Stimulated activated CD4-positive, alpha-beta T cell treated with anti-CD3 and anti-CD28 coated beads, TNF-alpha, amount 100 ng/mL, for 4 hours (primary cell): ENCODE data around the gene OR7E24.
A peak's percentile ranks its signal among the peaks of the same experiment; 100 is the strongest.
"Not testable (repeated sequence)": the region's sequence is repeated elsewhere in the genome, so short reads cannot be mapped to it uniquely, and the experiment has no call there.

Source experiments
- DNase-seq, 3 experiments: peaks; one replicate each; pipeline ENCODE4 v3.0.0-alpha.2; 2020; ENCODE audit warnings: low read depth in 3 of 3

Gene OR7E24

DNA sequence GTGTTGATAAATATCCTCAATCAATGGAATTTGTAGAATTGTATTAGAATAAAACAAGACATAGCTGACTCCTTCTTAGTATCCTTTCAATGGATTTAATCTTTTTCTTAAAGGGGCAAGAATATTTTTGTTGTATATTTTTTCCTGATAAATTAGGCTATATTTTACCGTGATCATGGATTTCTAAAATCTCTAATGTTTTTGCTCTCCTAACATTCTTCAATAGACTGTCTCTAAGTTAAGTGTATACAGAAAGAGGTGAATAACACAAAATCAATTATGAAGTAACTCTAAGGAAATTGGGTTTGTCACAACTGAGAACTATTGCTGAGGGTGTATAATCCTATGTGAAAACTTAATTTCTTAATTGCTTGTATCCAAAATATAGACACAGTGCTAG lies at the start of gene OR7E24:
Gene OR7E24, plus strand, starts transcription at position 301 of the 400 bp plus-strand sequence. CDS start 114 bp downstream, outside the sequence.
- no peak for DNase-seq

DNA sequence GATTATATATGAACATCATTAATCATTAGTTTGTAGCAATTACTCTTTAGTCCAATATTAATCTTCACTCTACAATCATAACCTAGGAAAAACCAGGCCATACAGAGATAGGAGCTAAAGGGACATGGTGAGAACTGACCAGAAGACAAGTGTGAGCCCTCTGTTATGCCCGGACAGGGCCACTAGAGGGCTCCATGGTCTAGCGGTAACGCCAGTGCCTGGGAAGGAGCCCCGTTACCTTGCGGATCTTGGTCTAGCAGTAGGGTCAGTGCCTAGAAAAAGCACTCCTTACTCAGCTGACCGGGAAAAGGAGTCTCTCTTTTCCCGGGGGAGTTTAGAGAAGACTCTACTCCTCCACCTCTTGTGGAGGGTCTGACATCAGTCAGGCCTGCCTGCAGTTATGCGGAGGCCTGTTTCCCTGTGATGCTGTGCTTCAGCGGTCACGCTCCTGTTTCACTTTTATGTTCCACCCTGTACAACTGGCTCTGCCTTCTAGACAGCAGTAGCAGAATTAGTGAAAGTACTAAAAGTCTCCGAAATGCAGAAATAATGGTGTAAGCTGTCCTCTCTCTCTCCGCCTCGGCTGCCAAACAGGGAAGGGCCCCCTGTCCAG lies 45.1 kb upstream of the OR7E24 start:
- DNase-seq, result peak; percentile 20 to 45 (median 36)

DNA sequence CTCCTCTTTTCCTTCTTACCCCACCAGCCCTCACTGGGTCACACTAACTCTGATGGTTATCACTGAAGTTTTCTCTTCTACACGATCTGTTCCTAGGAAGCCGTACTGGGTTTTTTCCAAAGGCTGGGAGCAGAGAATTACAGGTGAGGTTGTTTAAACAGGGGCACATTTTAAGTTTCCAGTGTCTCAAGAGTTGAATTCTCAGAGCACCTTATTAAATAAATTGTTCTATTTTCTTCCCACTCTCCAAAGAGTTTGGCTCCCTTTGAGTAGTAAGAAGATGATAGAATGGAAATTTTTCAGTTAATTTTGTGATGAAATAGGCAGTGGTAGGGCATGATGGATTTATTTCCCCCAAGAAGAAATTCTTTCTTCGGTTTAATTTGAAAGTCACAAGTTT lies 31.2 kb upstream of the OR7E24 start, which contains the start of gene OR7D4:
Gene OR7D4, minus strand, starts transcription at position 101 of the 400 bp plus-strand sequence. CDS start 4,752 bp downstream, outside the sequence.
- DNase-seq, result no peak

DNA sequence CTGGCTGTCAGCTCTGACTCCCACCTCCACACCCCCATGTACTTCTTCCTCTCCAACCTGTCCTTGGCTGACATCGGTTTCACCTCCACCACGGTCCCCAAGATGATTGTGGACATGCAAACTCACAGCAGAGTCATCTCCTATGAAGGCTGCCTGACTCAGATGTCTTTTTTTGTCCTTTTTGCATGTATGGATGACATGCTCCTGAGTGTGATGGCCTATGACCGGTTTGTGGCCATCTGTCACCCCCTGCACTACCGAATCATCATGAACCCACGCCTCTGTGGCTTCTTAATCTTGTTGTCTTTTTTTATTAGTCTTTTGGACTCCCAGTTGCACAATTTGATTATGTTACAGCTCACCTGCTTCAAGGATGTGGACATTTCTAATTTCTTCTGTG lies 506 bp downstream of the OR7E24 start:
- DNase-seq, result no peak

DNA sequence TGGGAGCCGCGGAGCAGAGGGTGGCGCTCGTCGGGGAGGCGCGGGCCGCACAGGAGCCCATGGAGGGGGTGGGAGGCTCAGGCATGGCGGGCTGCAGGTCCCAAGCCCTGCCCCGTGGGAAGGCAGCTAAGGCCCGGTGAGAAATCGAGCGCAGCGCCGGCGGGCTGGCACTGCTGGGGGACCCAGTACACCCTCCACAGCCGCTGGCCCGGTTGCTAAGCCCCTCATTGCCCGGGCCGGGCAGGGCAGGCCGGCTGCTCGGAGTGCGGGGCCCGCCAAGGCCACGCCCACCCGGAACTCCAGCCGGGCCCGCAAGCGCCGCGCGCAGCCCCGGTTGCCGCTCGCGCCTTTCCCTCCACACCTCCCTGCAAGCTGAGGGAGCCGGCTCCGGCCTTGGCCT lies 32.8 kb downstream of the OR7E24 start:
- not testable (repeated sequence) for DNase-seq

DNA sequence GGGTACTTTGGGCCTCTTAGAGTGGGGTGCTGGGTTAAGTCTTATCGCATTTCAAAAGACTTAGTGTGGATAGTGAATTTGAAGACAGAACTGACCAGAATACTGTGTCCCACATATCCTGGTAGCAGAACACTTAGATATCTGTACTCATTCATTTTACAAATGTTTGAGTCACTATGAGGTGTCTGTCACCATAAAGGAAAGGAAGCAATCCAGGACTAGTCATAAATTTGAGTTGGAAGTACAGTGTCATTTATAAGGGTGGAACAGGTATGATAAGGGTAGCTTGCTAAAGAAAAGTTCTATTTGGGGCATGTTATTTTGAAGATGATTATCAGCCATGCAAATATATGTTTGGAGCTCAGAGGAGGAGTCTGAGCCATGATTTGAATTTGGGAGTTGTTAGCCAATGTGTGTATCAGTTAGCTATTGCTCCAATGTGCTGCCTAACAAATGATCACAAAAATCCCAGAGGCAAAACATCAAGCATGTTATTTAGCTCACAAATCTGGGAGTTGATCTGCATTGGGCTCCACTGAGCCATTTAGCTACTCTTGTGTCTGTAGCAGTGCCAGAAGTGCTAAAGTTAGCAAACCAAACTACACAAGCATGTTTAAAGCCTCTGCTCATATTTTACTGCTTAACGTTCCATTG lies 38.6 kb downstream of the OR7E24 start:
- DNase-seq, result no peak

DNA sequence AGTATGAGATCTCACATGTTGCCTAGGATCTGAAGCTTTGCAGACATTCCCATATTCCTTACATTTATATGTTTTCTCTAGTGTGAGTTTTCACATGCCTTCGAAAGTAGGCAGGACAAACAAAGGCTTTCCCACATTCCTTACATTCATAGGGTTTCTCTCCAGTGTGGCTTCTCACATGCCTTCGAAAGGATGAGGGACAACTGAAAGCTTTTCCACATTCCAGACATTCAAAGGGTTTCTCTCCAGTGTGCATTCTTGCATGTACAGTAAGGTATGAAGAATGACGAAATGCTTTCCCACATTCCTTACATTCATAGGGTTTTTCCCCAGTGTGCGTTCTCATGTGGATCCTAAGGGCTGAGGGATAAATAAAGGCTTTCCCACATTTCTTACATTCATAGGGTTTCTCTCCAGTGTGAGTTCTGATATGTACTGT lies 44.7 kb downstream of the OR7E24 start:
- DNase-seq, result no peak

DNA sequence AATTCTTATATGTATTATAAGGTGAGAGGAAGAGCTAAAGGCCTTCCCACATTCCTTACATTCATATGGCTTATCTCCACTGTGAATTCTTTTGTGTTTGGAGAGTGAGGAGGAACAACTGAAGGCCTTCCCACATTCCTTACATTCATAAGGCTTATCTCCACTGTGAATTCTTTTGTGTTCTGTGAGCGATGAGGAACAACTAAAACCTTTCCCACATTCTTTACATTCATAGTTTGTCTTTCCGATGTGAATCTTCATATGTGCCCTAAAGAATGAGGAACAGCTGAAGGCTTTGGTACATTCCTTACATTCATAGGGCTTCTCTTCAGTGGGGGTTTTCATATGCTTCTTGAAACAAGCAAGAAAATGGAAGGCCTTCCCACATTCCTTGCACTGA lies 45.6 kb downstream of the OR7E24 start:
- no peak for DNase-seq
